ENCODE data around the gene AKAP13. TPM values are rescaled to one million over a fixed set of nuclear protein-coding genes. Genes with fewer than 3 reads are reported as not detected.

Gene AKAP13
- total and polyA plus RNA-seq, 2 of the 8 experiments (the other 6 are each of a cell fraction or from before 2014, with no cell fraction given), result 14.0 to 46.2 TPM

DNA sequence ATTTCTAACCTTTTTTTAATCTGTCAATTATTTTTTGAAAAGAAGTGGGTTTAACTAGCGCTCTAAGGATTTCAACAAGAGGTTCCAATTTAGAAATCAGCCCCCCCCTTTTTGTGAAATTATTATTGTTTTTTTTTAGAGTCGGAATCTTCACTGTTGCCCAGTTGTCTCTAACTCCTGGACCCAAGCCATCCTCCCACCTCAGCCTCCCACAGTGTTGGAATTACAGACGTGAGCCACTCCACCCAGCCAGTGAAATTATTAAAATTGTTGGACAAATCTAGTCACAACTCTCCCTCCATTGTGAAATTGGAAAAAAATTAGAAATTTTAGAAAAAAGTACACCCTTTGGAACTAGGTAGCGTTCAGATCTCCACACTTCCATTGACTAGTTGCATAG is 2.5 kb downstream of the AKAP13 start:
- no peak overlapping the region for H3K27ac ChIP-seq (ENCODE audit: low read depth, low read length)
- no peaks in the 10 kb centered on the region for H3K36me3 ChIP-seq (ENCODE audit: control insufficient read depth in 2 of 4, insufficient read depth in 4 of 4, low read length in 3 of 4)
- H3K56ac ChIP-seq (replicated peaks; ENCODE audit: insufficient read length, low read depth, low read length), result no peak overlapping the region
- peaks cover 10 to 63% of the 10 kb centered on the region in 2 experiments for H3K79me2 ChIP-seq (ENCODE audit: control insufficient read depth in 1 of 2, insufficient read depth in 2 of 2, low read length in 2 of 2)
- ChIA-PET CTCF (ENCODE audit: partially characterized antibody) (interaction anchor here (1.5 kb wide), 1 partner anchor 122 kb away, joined by 5 read pairs; no protein-coding TSS in a partner anchor), POLR2A (ENCODE audit: partially characterized antibody) (no interaction called here)
- H3K79me1 ChIP-seq (ENCODE audit: low read depth, low read length), result peaks cover 2% of the 10 kb centered on the region
- FAIRE-seq, result no peak
- no peak overlapping the region for H2BK120ac ChIP-seq (replicated peaks; ENCODE audit: low read depth, low read length)
- H4K8ac ChIP-seq (ENCODE audit: extremely low read depth, insufficient read depth, low read length), result no peak overlapping the region
- H3K4ac ChIP-seq (replicated peaks; ENCODE audit: insufficient read length, low read depth, low read length), result no peak overlapping the region
- H2AK5ac ChIP-seq (ENCODE audit: low read depth, low read length), result no peak overlapping the region
- no peak overlapping the region for H2AFZ ChIP-seq (ENCODE audit: low read length)
- H2BK5ac ChIP-seq (ENCODE audit: low read depth, low read length), result no peak overlapping the region
- DNase-seq (ENCODE audit: low read depth in 1 of 2, low spot score in 2 of 2), result no peak
- H2BK12ac ChIP-seq (ENCODE audit: low read depth, low read length), result no peak overlapping the region
- no peak overlapping the region; a peak in 1 of 4 replicates for H3K4me2 ChIP-seq (ENCODE audit: insufficient read depth in 1 of 2, low read depth in 2 of 2, low read length in 2 of 2)
- H3K18ac ChIP-seq (ENCODE audit: extremely low read depth, low read length), result no peak overlapping the region
- H3K27me3 ChIP-seq (replicated peaks in 1 of 4; ENCODE audit: control insufficient read depth in 3 of 4, extremely low read depth in 1 of 4, insufficient read depth in 3 of 4, low read length in 3 of 4), result no peaks in the 10 kb centered on the region
- H4K5ac ChIP-seq (ENCODE audit: insufficient read length, low read depth, low read length), result no peak overlapping the region
- H3K23ac ChIP-seq (ENCODE audit: insufficient read length), result no peak overlapping the region
- WGBS, 2 experiments (ENCODE audit: extremely low coverage in 1 of 2, insufficient coverage in 1 of 2, insufficient read length in 1 of 2, insufficient replicate concordance in 2 of 2, low coverage in 1 of 2, low lambda C conversion rate in 2 of 2, missing lambda C conversion rate in 1 of 2), result 89% methylated on average over 4 of the region's 4 CpGs; no CpG with 5 or more reads in 1 of the 2 experiments
- no peak for TF ChIP-seq BACH1 (IDR thresholded peaks at IDR 0.05; ENCODE audit: low read length)
- TF ChIP-seq GABPA (IDR thresholded peaks at IDR 0.05; ENCODE audit: borderline replicate concordance, insufficient read depth, low read length), result no peak
- TF ChIP-seq JUN (IDR thresholded peaks at IDR 0.05; ENCODE audit: low read depth, low read length), result no peak
- TF ChIP-seq, protein P1, sequence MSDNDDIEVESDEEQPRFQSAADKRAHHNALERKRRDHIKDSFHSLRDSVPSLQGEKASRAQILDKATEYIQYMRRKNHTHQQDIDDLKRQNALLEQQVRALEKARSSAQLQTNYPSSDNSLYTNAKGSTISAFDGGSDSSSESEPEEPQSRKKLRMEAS (IDR thresholded peaks at IDR 0.05), result no peak
- TF ChIP-seq RFX5 (IDR thresholded peaks at IDR 0.05; ENCODE audit: borderline replicate concordance, low read depth, low read length), result no peak
- TF ChIP-seq BCL11A (IDR thresholded peaks at IDR 0.05; ENCODE audit: low read depth in 2 of 2, low read length in 2 of 2), result no peak
- H3K9ac ChIP-seq (replicated peaks in 1 of 4; ENCODE audit: extremely low read depth in 1 of 4, low read depth in 3 of 4, low read length in 3 of 4), result no peak overlapping the region
- peaks cover 0 to 3% (median 0%) of the 10 kb centered on the region in 4 experiments; a peak in 2 of 7 replicates for H3K4me1 ChIP-seq (replicated peaks in 1 of 4; ENCODE audit: control insufficient read depth in 3 of 4, insufficient read depth in 4 of 4, low read length in 3 of 4)
- no peak overlapping the region for H3K14ac ChIP-seq (ENCODE audit: insufficient read length)
- H3K23me2 ChIP-seq (ENCODE audit: low read depth, low read length), result peaks cover 4% of the 10 kb centered on the region
- H2BK15ac ChIP-seq (ENCODE audit: low read length), result no peak overlapping the region
- no peaks in the 10 kb centered on the region for H3K9me3 ChIP-seq (ENCODE audit: insufficient read depth in 2 of 2, low read depth in 1 of 2, low read length in 1 of 2)
- no peak overlapping the region for H3K4me3 ChIP-seq (ENCODE audit: extremely low read depth in 1 of 4, insufficient read depth in 2 of 4, low read depth in 3 of 4, low read length in 4 of 4)
- H4K20me1 ChIP-seq (replicated peaks in 1 of 2; ENCODE audit: control insufficient read depth in 1 of 2, insufficient read depth in 2 of 2, low read length in 2 of 2), result peaks cover 5 to 7% of the 10 kb centered on the region in 2 experiments
- H2BK20ac ChIP-seq (ENCODE audit: low read length), result no peak overlapping the region
- no peak overlapping the region for H4K91ac ChIP-seq (replicated peaks; ENCODE audit: insufficient read length, low read length)

Measured in H1 (cell line).